ENCODE data around the gene LAG3.

DNA sequence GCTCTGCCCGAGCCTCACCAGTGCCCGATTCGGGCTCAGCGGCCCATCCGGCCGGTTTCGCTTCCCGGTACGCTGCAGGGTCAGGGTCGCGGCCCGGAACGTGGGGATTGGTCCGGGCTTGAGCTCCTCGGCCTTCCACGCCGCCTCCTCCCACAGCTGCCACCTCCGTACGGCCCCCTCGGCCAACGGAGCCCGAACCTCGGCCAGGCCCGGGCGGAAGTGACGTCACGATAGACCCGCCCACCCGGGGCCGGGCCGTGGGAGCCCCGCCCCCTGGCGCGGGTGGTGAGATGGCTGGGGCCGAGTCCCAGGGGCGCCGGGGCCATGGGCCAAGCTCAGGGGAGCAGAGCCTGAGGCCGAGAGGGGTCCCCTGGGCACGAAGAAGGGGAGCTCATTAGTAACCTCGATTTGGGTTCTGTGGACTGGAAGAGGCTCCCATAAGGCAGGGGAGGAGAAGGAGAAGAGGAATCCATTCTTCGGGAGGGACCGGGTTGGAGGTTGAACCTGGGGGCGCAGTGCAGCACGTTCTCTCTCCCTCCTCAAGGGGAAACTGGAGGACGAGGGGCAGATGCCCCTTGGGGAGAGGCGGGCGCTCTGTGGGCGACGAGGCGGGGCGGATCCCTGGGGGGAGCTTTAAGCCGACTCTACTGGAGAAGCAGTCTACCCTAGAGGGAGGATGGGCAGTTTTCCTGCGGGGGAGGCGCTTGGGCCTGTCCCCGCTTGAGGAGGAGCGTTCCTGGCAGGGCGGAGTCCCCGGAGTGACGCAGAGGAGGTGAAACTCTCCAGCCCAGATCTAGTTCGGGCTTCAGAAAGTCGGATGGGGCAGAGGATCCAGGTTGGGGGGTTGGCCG, 19.2 kb upstream of the LAG3 start, which contains the start of gene MLF2:
- TF ChIP-seq, protein P1, sequence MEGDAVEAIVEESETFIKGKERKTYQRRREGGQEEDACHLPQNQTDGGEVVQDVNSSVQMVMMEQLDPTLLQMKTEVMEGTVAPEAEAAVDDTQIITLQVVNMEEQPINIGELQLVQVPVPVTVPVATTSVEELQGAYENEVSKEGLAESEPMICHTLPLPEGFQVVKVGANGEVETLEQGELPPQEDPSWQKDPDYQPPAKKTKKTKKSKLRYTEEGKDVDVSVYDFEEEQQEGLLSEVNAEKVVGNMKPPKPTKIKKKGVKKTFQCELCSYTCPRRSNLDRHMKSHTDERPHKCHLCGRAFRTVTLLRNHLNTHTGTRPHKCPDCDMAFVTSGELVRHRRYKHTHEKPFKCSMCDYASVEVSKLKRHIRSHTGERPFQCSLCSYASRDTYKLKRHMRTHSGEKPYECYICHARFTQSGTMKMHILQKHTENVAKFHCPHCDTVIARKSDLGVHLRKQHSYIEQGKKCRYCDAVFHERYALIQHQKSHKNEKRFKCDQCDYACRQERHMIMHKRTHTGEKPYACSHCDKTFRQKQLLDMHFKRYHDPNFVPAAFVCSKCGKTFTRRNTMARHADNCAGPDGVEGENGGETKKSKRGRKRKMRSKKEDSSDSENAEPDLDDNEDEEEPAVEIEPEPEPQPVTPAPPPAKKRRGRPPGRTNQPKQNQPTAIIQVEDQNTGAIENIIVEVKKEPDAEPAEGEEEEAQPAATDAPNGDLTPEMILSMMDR (IDR thresholded peaks at IDR 0.05 in 8 of 11, conservative IDR thresholded peaks at IDR 0.05 in 3 of 11), result peak; percentile 97 to 100 (median 98)
- peak; percentile 96 to 99 (median 97) for TF ChIP-seq POLR2AphosphoS5 (IDR thresholded peaks at IDR 0.05)

Measured in spleen (tissue), 7 donors.